HEK293 (cell line): ENCODE results near the gene GLTP.
A peak's percentile ranks its signal among the peaks of the same experiment; 100 is the strongest.
"Not testable (repeated sequence)": the region's sequence is repeated elsewhere in the genome, so short reads cannot be mapped to it uniquely, and the experiment has no call there.

ENCODE experiments used
- CTCF ChIA-PET: fragments of 350-600 bp; formaldehyde crosslinking; extraction: SDS; loops from one replicate; lab custom pipeline; 2021; ENCODE audit warnings: antibody characterized with exemption; lab: Yijun Ruan, JAX
- POLR2A ChIA-PET: fragments of 300-600 bp; formaldehyde crosslinking; extraction: SDS; loops from one replicate; lab custom pipeline; 2020; ENCODE audit warnings: antibody characterized with exemption, inconsistent platforms; lab: Yijun Ruan, JAX
- H3K27ac ChIP-seq: fragments of 200-500 bp; sonication (Bioruptor generic); 2 replicates; pipeline ENCODE4 v1.5.1; 2014; ENCODE audit warnings: low read depth, low read length, control low read depth, inconsistent platforms; ENCODE audit errors: extremely low read depth
- H3K36me3 ChIP-seq, 2 experiments: fragments of 200-500 bp in 1 of 2; sonication (Bioruptor generic) in 1 of 2; 1 replicate in 1 of 2; 2 replicates in 1 of 2; pipeline ENCODE4 v1.5.1; 2014 to 2017; ENCODE audit warnings: inconsistent platforms in 2 of 2, low read length in 2 of 2; ENCODE audit not compliant: control insufficient read depth in 2 of 2, insufficient read depth in 1 of 2
- H3K4me1 ChIP-seq: fragments of 200-500 bp; sonication (Bioruptor generic); 2 replicates; pipeline ENCODE4 v1.5.1; 2014; ENCODE audit warnings: mild to moderate bottlenecking, low read length, inconsistent platforms; ENCODE audit not compliant: control insufficient read depth, insufficient read depth
- H3K4me3 ChIP-seq: 2 replicates; pipeline ENCODE4 v1.5.1; 2011; ENCODE audit warnings: low read depth, mild to moderate bottlenecking, control low read depth, low read length, moderate library complexity
- H3K9me3 ChIP-seq: fragments of 200-500 bp; sonication (Bioruptor generic); 2 replicates; pipeline ENCODE4 v1.5.1; 2014; ENCODE audit warnings: low read depth, low read length, inconsistent platforms; ENCODE audit not compliant: control insufficient read depth, insufficient read depth
- ATF2 ChIP-seq: fragments of 450-650 bp; formaldehyde crosslinking; IDR thresholded peaks from 2 replicates; pipeline ENCODE4 v1.5.1; 2016; ENCODE audit warnings: missing biosample characterization, missing genetic modification characterization, low read depth
- BCL11B ChIP-seq: fragments of 450-650 bp; formaldehyde crosslinking; IDR thresholded peaks from 2 replicates; pipeline ENCODE4 v1.5.1; 2016; ENCODE audit warnings: low read depth, missing biosample characterization, missing genetic modification characterization
- EGR2 ChIP-seq: fragments of 450-650 bp; formaldehyde crosslinking; IDR thresholded peaks from 2 replicates; pipeline ENCODE4 v1.5.1; 2016; ENCODE audit warnings: low read depth, missing biosample characterization, missing genetic modification characterization
- GLIS1 ChIP-seq: fragments of 450-650 bp; formaldehyde crosslinking; IDR thresholded peaks from 2 replicates; pipeline ENCODE4 v1.5.1; 2016; ENCODE audit warnings: missing biosample characterization, missing genetic modification characterization
- HOXC10 ChIP-seq: sonication (generic); formaldehyde crosslinking; IDR thresholded peaks from 2 replicates; pipeline ENCODE4 v1.8.1; 2023; ENCODE audit warnings: mild to moderate bottlenecking, missing genetic modification reagents
- HOXD13 ChIP-seq: sonication (generic); formaldehyde crosslinking; IDR thresholded peaks from 2 replicates; pipeline ENCODE4 v1.8.0; 2022; ENCODE audit warnings: missing genetic modification reagents, borderline replicate concordance
- KLF7 ChIP-seq: fragments of 450-650 bp; formaldehyde crosslinking; IDR thresholded peaks from 2 replicates; pipeline ENCODE4 v1.5.1; 2016; ENCODE audit warnings: missing biosample characterization, missing genetic modification characterization, borderline replicate concordance
- OVOL3 ChIP-seq: fragments of 450-650 bp; formaldehyde crosslinking; IDR thresholded peaks from 2 replicates; pipeline ENCODE4 v1.5.1; 2016; ENCODE audit warnings: missing biosample characterization, missing genetic modification characterization
- SALL2 ChIP-seq: fragments of 450-650 bp; formaldehyde crosslinking; IDR thresholded peaks from 2 replicates; pipeline ENCODE4 v1.5.0; 2017; ENCODE audit warnings: missing biosample characterization, mild to moderate bottlenecking, missing genetic modification characterization, borderline replicate concordance
- TRIM28 ChIP-seq: IDR thresholded peaks from 2 replicates; pipeline ENCODE4 v1.6.1; 2011; ENCODE audit warnings: low read length, control low read depth, borderline replicate concordance
- ZBTB11 ChIP-seq: fragments of 450-650 bp; formaldehyde crosslinking; conservative IDR thresholded peaks from 2 replicates; pipeline ENCODE4 v1.5.1; 2016; ENCODE audit warnings: low read depth, missing biosample characterization, missing genetic modification characterization
- ZBTB20 ChIP-seq: fragments of 450-650 bp; formaldehyde crosslinking; IDR thresholded peaks from 2 replicates; pipeline ENCODE4 v1.5.1; 2016; ENCODE audit warnings: missing biosample characterization, missing genetic modification characterization
- ZBTB26 ChIP-seq: fragments of 450-650 bp; formaldehyde crosslinking; optimal IDR thresholded peaks from 2 replicates; pipeline ENCODE3; 2016; ENCODE audit warnings: missing biosample characterization, mild to moderate bottlenecking, missing genetic modification characterization
- ZBTB44 ChIP-seq: fragments of 450-650 bp; IDR thresholded peaks from 2 replicates; pipeline ENCODE4 v1.5.1; 2018; ENCODE audit warnings: missing biosample characterization, mild to moderate bottlenecking, missing genetic modification characterization
- ZFHX2 ChIP-seq: fragments of 450-650 bp; formaldehyde crosslinking; conservative IDR thresholded peaks from 2 replicates; pipeline ENCODE4 v1.5.1; 2016; ENCODE audit warnings: missing biosample characterization, missing genetic modification characterization
- ZFP3 ChIP-seq: fragments of 450-650 bp; formaldehyde crosslinking; IDR thresholded peaks from 2 replicates; pipeline ENCODE4 v1.5.1; 2016; ENCODE audit warnings: low read depth, missing biosample characterization, missing genetic modification characterization
- ZNF10 ChIP-seq: fragments of 450-650 bp; formaldehyde crosslinking; IDR thresholded peaks from 2 replicates; pipeline ENCODE4 v1.5.1; 2017; ENCODE audit warnings: missing biosample characterization, missing genetic modification characterization
- ZNF140 ChIP-seq: fragments of 450-650 bp; formaldehyde crosslinking; IDR thresholded peaks from 2 replicates; pipeline ENCODE4 v1.5.1; 2016; ENCODE audit warnings: missing biosample characterization, missing genetic modification characterization
- ZNF184 ChIP-seq: fragments of 450-650 bp; IDR thresholded peaks from 2 replicates; pipeline ENCODE4 v1.5.1; 2018; ENCODE audit warnings: missing biosample characterization, mild to moderate bottlenecking, missing genetic modification characterization
- ZNF248 ChIP-seq: fragments of 450-650 bp; formaldehyde crosslinking; IDR thresholded peaks from 2 replicates; pipeline ENCODE4 v1.5.1; 2017; ENCODE audit warnings: missing biosample characterization, missing genetic modification characterization
- ZNF302 ChIP-seq: fragments of 450-650 bp; formaldehyde crosslinking; IDR thresholded peaks from 2 replicates; pipeline ENCODE4 v1.5.1; 2016; ENCODE audit warnings: missing biosample characterization, missing genetic modification characterization, low read depth
- ZNF341 ChIP-seq: fragments of 450-650 bp; formaldehyde crosslinking; IDR thresholded peaks from 2 replicates; pipeline ENCODE4; 2016; ENCODE audit warnings: low read depth, missing biosample characterization, missing genetic modification characterization
- ZNF416 ChIP-seq: fragments of 450-650 bp; formaldehyde crosslinking; IDR thresholded peaks from 2 replicates; pipeline ENCODE4 v1.5.1; 2016; ENCODE audit warnings: missing biosample characterization, missing genetic modification characterization
- ZNF521 ChIP-seq: fragments of 450-650 bp; formaldehyde crosslinking; IDR thresholded peaks from 2 replicates; pipeline ENCODE4 v1.5.1; 2017; ENCODE audit warnings: missing biosample characterization, mild to moderate bottlenecking, missing genetic modification characterization
- ZNF530 ChIP-seq: fragments of 450-650 bp; formaldehyde crosslinking; IDR thresholded peaks from 2 replicates; pipeline ENCODE4 v1.5.1; 2016; ENCODE audit warnings: low read depth, missing biosample characterization, missing genetic modification characterization
- ZNF623 ChIP-seq: fragments of 450-650 bp; formaldehyde crosslinking; IDR thresholded peaks from 2 replicates; pipeline ENCODE4 v1.5.1; 2016; ENCODE audit warnings: missing biosample characterization, missing genetic modification characterization
- ZNF777 ChIP-seq: fragments of 450-650 bp; formaldehyde crosslinking; IDR thresholded peaks from 2 replicates; pipeline ENCODE4 v1.5.1; 2017; ENCODE audit warnings: missing biosample characterization, missing genetic modification characterization, borderline replicate concordance

GLTP gene

GRCh38 chr12:109862491-109862890 is 17.9 kb downstream of the GLTP start:
- CTCF ChIA-PET: interaction anchor here (5.8 kb wide), 1 partner anchor 10 kb away, joined by 47 read pairs; no protein-coding TSS in a partner anchor
- peak; percentile 15; the same call in 1 of the 2 replicates for TF ChIP-seq ZFHX2 (tag by site-specific recombination)
- H3K27ac ChIP-seq, POLR2A ChIA-PET, H3K4me1 ChIP-seq, H3K4me3 ChIP-seq, H3K9me3 ChIP-seq: not testable (repeated sequence)
- peaks cover 0 to 11% of the 10 kb centered on the region in 2 experiments; a peak in 1 of 3 replicates for H3K36me3 ChIP-seq

- CTCF ChIA-PET: interaction anchor here (1.0 to 5.8 kb wide), 4 partner anchors 9 to 67 kb away, joined by 3 to 47 read pairs (median 4); no protein-coding TSS in a partner anchor
- Histone ChIP-seq H3K27ac (no peak overlapping the region), H3K9me3 (no peaks in the 10 kb centered on the region), H3K4me1 (peaks cover 4% of the 10 kb centered on the region; the same call in 1 of the 2 replicates), H3K36me3 (peaks cover 0 to 17% of the 10 kb centered on the region in 2 experiments; a peak in 1 of 3 replicates), H3K4me3 (no peak overlapping the region)
- POLR2A ChIA-PET: no interaction called here
- TF ChIP-seq ZNF623 (tag by site-specific recombination) (no peak), ZNF184 (tag by site-specific recombination) (no peak), OVOL3 (tag by site-specific recombination) (no peak), BCL11B (tag by site-specific recombination) (no peak), ZBTB44 (no peak), GLIS1 (tag by site-specific recombination) (peak; percentile 69), KLF7 (tag by site-specific recombination) (no peak), ZNF416 (tag by site-specific recombination) (no peak), ZBTB11 (tag by site-specific recombination) (no peak), ZNF10 (tag by site-specific recombination) (peak; percentile 92), ZNF530 (tag by site-specific recombination) (no peak), ZBTB20 (no peak), ZNF521 (tag by site-specific recombination) (no peak), ZBTB26 (peak; percentile 14), TRIM28 (no peak), HOXD13 (CRISPR knock-in tag) (peak; percentile 50; the same call in 1 of the 2 replicates), ZNF777 (tag by site-specific recombination) (no peak), SALL2 (tag by site-specific recombination) (no peak), HOXC10 (no peak), ZNF140 (tag by site-specific recombination) (no peak), ZNF248 (tag by site-specific recombination) (no peak), ZNF341 (tag by site-specific recombination) (no peak), ZNF302 (tag by site-specific recombination) (no peak), ATF2 (tag by site-specific recombination) (peak; percentile 98), ZFP3 (tag by site-specific recombination) (no peak), ZFHX2 (tag by site-specific recombination) (no peak), EGR2 (tag by site-specific recombination) (no peak)
Measured at GRCh38 chr12:109861689-109862314, 18.5 kb downstream of the GLTP start.
